ENCODE data around the gene ANKRD16.

DNA sequence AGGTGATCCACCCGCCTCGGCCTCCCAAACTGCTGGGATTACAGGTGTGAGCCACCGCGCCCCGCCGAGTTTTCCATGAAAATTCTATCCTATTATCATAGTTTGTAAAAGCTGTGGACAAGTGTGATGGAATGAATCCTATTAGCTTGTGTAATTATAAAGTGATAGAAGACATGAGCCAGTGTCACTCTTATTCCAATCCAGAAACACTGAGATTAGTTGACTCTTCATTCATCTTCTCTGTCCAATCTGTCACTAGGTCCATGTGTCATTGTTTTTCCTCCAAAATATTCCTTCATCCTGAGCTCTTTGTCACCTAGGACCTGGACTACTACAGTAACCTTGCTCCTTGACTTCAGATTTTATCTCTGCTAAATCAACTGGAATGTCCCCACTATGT is 13.9 kb upstream of the ANKRD16 start:
- TF ChIP-seq CTCF (IDR thresholded peaks at IDR 0.05; ENCODE audit: low read depth, low read length) (no peak), EZH2phosphoT487 (IDR thresholded peaks at IDR 0.05; ENCODE audit: low read depth) (no peak)

Data from OCI-LY3 (cell line).